Measurements from ENCODE around the gene ILF2. TPM values are rescaled to one million over a fixed set of nuclear protein-coding genes. Genes with fewer than 3 reads are reported as not detected.
"Not testable (repeated sequence)": the region's sequence is repeated elsewhere in the genome, so short reads cannot be mapped to it uniquely, and the experiment has no call there.

The ILF2 gene
- total RNA-seq, 1 donor from 2014 or later = 185 TPM

- Histone ChIP-seq H3K79me2 (ENCODE audit: insufficient read depth, low read length) (peaks cover 43% of the 10 kb centered on the region), H3K9ac (ENCODE audit: low read length) (peak overlapping the region; percentile 97), H4K20me1 (ENCODE audit: insufficient read depth, low read length) (peaks cover 39% of the 10 kb centered on the region), H3K4me3 (ENCODE audit: insufficient read depth, low read depth, low read length) (peak overlapping the region; percentile 94), H2AFZ (ENCODE audit: low read depth, low read length) (peak overlapping the region; percentile 38), H3K27ac (ENCODE audit: low read depth, low read length) (peak overlapping the region; percentile 91), H3K4me1 (ENCODE audit: insufficient read depth, low read length) (peaks cover 17% of the 10 kb centered on the region), H3K9me3 (ENCODE audit: insufficient read depth, low read depth, low read length) (no peaks in the 10 kb centered on the region), H3K36me3 (ENCODE audit: insufficient read depth, low read length) (peaks cover 35% of the 10 kb centered on the region), H3K27me3 (ENCODE audit: insufficient read depth, low read length) (no peaks in the 10 kb centered on the region), H3K4me2 (ENCODE audit: low read length) (peak overlapping the region; percentile 97)
- no peak for TF ChIP-seq CTCF (IDR thresholded peaks at IDR 0.05; ENCODE audit: insufficient read depth, low read depth, low read length)
- TF ChIP-seq EZH2 (IDR thresholded peaks at IDR 0.05; ENCODE audit: insufficient read depth, low read length) = no peak
- Mint-ChIP-seq H3K27ac (ENCODE audit: unreplicated experiment) (no peak overlapping the region), H3K9me3 (ENCODE audit: unreplicated experiment) (no peaks in the 10 kb centered on the region), H3K36me3 (ENCODE audit: low read depth, unreplicated experiment) (peaks cover 11% of the 10 kb centered on the region), H3K4me1 (ENCODE audit: low read depth, unreplicated experiment) (peaks cover 11% of the 10 kb centered on the region), H3K27me3 (ENCODE audit: low read depth, unreplicated experiment) (no peaks in the 10 kb centered on the region), H3K4me3 (ENCODE audit: unreplicated experiment) (no peak overlapping the region)
- no peak for DNase-seq (ENCODE audit: low read depth)
- FAIRE-seq = no peak
These were observed 435 bp downstream of the ILF2 start for GRCh38 chr1:153670257-153670858.

- peaks cover 11% of the 10 kb centered on the region for H3K36me3 Mint-ChIP-seq (ENCODE audit: low read depth, unreplicated experiment)
- FAIRE-seq (no peak), DNase-seq (ENCODE audit: low read depth) (no peak)
- no peak overlapping the region for H3K4me3 Mint-ChIP-seq (ENCODE audit: unreplicated experiment)
- H3K9me3 Mint-ChIP-seq (ENCODE audit: unreplicated experiment) = no peaks in the 10 kb centered on the region
- Histone ChIP-seq H3K4me2 (ENCODE audit: low read length) (peak overlapping the region; percentile 97), H3K9me3 (ENCODE audit: insufficient read depth, low read depth, low read length) (no peaks in the 10 kb centered on the region), H3K4me3 (ENCODE audit: insufficient read depth, low read depth, low read length) (peak overlapping the region; percentile 94), H2AFZ (ENCODE audit: low read depth, low read length) (no peak overlapping the region), H3K9ac (ENCODE audit: low read length) (peak overlapping the region; percentile 97), H3K79me2 (ENCODE audit: insufficient read depth, low read length) (peaks cover 49% of the 10 kb centered on the region), H3K4me1 (ENCODE audit: insufficient read depth, low read length) (peaks cover 17% of the 10 kb centered on the region), H4K20me1 (ENCODE audit: insufficient read depth, low read length) (peaks cover 46% of the 10 kb centered on the region), H3K27ac (ENCODE audit: low read depth, low read length) (no peak overlapping the region), H3K27me3 (ENCODE audit: insufficient read depth, low read length) (no peaks in the 10 kb centered on the region), H3K36me3 (ENCODE audit: insufficient read depth, low read length) (peaks cover 43% of the 10 kb centered on the region)
- H3K4me1 Mint-ChIP-seq (ENCODE audit: low read depth, unreplicated experiment) = peaks cover 11% of the 10 kb centered on the region
- no peak overlapping the region for H3K27ac Mint-ChIP-seq (ENCODE audit: unreplicated experiment)
- H3K27me3 Mint-ChIP-seq (ENCODE audit: low read depth, unreplicated experiment) = no peaks in the 10 kb centered on the region
- TF ChIP-seq EZH2 (IDR thresholded peaks at IDR 0.05; ENCODE audit: insufficient read depth, low read length) = no peak
- TF ChIP-seq CTCF (IDR thresholded peaks at IDR 0.05; ENCODE audit: insufficient read depth, low read depth, low read length) = no peak
These were observed 1.2 kb downstream of the ILF2 start for GRCh38 chr1:153669606-153670005.

GRCh38 chr1:153668672-153669071 is 2.1 kb downstream of the ILF2 start:
- peaks cover 51% of the 10 kb centered on the region for H3K36me3 ChIP-seq (ENCODE audit: insufficient read depth, low read length)
- H2AFZ ChIP-seq (ENCODE audit: low read depth, low read length); H3K9ac ChIP-seq (ENCODE audit: low read length); DNase-seq (ENCODE audit: low read depth); H3K27ac ChIP-seq (ENCODE audit: low read depth, low read length); H3K9me3 ChIP-seq (ENCODE audit: insufficient read depth, low read depth, low read length); H3K27me3 ChIP-seq (ENCODE audit: insufficient read depth, low read length); H3K4me3 ChIP-seq (ENCODE audit: insufficient read depth, low read depth, low read length); H3K9me3 Mint-ChIP-seq (ENCODE audit: unreplicated experiment); H3K27me3 Mint-ChIP-seq (ENCODE audit: low read depth, unreplicated experiment); H3K27ac Mint-ChIP-seq (ENCODE audit: unreplicated experiment); H3K4me3 Mint-ChIP-seq (ENCODE audit: unreplicated experiment); FAIRE-seq: not testable (repeated sequence)
- H3K4me1 Mint-ChIP-seq (ENCODE audit: low read depth, unreplicated experiment) = peaks cover 11% of the 10 kb centered on the region
- H3K4me2 ChIP-seq (ENCODE audit: low read length) = peak overlapping the region; percentile 97
- H3K36me3 Mint-ChIP-seq (ENCODE audit: low read depth, unreplicated experiment) = peaks cover 12% of the 10 kb centered on the region
- H4K20me1 ChIP-seq (ENCODE audit: insufficient read depth, low read length) = peaks cover 46% of the 10 kb centered on the region
- H3K4me1 ChIP-seq (ENCODE audit: insufficient read depth, low read length) = peaks cover 17% of the 10 kb centered on the region
- H3K79me2 ChIP-seq (ENCODE audit: insufficient read depth, low read length) = peaks cover 49% of the 10 kb centered on the region
